ENCODE measurements around the gene CPED1.

DNA sequence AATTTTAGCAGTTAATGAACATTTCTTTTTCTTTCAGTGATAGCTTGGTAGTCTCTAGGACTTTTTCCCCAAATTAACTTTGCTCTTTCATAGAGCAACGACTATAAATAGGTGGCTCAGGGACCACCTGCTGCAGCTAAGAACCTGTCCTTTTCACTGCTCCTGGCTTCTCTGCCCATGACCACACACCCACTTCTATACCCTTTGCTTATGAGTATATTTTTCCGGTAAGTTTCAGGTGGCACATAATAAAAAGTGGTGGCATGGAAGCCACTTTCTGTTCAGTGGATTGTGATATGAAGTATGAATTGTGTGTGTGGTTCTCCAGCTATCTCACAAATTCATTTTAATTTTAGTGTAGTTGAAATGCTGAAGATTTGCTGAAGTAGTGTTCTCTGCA, 36.7 kb upstream of the CPED1 start:
- TF ChIP-seq CTCF (conservative IDR thresholded peaks at IDR 0.05 in 1 of 2, IDR thresholded peaks at IDR 0.05 in 1 of 2; ENCODE audit: low read depth in 1 of 2, low read length in 2 of 2), result no peak
- TF ChIP-seq EZH2 (IDR thresholded peaks at IDR 0.05; ENCODE audit: low read length, missing control alignments), result no peak

Measured in fibroblast of lung (primary cell).